ENCODE results near the gene NUAK1. TPM values are rescaled to one million over a fixed set of nuclear protein-coding genes. Genes with fewer than 3 reads are reported as not detected.
A peak's percentile ranks its signal among the peaks of the same experiment; 100 is the strongest.

The NUAK1 gene
- total RNA-seq, 1 experiment from 2014 or later = 10.1 TPM

DNA sequence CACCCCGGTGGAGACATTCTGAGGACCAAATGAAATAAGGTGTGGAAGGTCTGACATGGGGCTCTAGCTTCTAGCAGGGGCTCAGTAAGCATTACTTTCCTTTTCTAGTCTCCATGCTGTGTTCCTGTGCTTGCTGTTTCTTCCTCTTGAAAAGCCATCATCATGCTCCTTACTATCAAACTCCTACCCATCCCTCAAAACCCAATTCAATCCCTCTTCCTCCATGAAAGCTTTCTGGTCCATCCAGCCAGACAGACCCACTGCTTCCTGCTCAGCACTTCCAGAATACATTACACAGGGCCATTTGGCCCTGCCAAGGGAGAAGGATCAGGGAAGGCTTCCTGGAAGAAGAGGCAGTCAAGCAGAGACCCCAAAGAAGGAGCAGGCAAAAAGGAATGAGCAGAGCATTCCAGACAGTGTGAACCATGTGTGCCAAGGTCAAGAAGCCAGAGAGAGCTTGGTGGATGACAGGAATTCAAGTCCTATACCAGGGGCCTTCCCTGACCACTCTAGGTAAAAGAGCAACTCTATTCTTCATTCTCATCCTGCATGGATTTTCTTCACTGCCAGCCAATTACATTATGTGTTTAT is 59.5 kb downstream of the NUAK1 start:
- H3K4ac ChIP-seq (ENCODE audit: low read depth, low read length) = no peak overlapping the region
- H3K18ac ChIP-seq (ENCODE audit: insufficient read length, low read depth, low read length) = no peak overlapping the region
- H4K20me1 ChIP-seq (ENCODE audit: control insufficient read depth, insufficient read depth, insufficient read length) = no peaks in the 10 kb centered on the region
- no peak overlapping the region for H3K14ac ChIP-seq (ENCODE audit: insufficient read depth, low read length)
- H3K27ac ChIP-seq (ENCODE audit: insufficient read length, low read depth, low read length) = no peak overlapping the region
- H3K23me2 ChIP-seq (ENCODE audit: insufficient read length, low read depth, low read length, poor library complexity, severe bottlenecking) = no peaks in the 10 kb centered on the region
- no peaks in the 10 kb centered on the region for H3K27me3 ChIP-seq (ENCODE audit: insufficient read depth, low read length)
- no peaks in the 10 kb centered on the region for H3K9me3 Mint-ChIP-seq
- H2AK5ac ChIP-seq (ENCODE audit: insufficient read length, low read length) = no peak overlapping the region
- H2BK20ac ChIP-seq (ENCODE audit: low read depth, low read length, poor library complexity, severe bottlenecking) = no peak overlapping the region
- H3K36me3 Mint-ChIP-seq (ENCODE audit: insufficient read depth in 1 of 3, low read depth in 3 of 3) = peaks cover 8 to 36% (median 17%) of the 10 kb centered on the region in 3 experiments; a peak in 6 of 7 replicates
- H2BK12ac ChIP-seq (ENCODE audit: insufficient read length, low read depth, low read length) = no peak overlapping the region
- DNase-seq = peak; percentile 11
- H3K9ac ChIP-seq (ENCODE audit: extremely low read depth, insufficient read length, low read length) = no peak overlapping the region
- peaks cover 4% of the 10 kb centered on the region; the same call in 1 of the 2 replicates for H3K4me1 ChIP-seq (ENCODE audit: insufficient read depth, low read length)
- no peak overlapping the region for H4K91ac ChIP-seq (ENCODE audit: insufficient read length, low read depth, low read length)
- no peak overlapping the region for H4K8ac ChIP-seq (replicated peaks; ENCODE audit: insufficient read length, low read depth, low read length)
- H2BK120ac ChIP-seq (ENCODE audit: low read depth, low read length, poor library complexity, severe bottlenecking) = no peak overlapping the region
- H3K4me2 ChIP-seq (ENCODE audit: insufficient read depth, insufficient read length, low read length) = no peak overlapping the region
- H2BK15ac ChIP-seq (ENCODE audit: low read depth, low read length) = no peak overlapping the region
- H3K56ac ChIP-seq (ENCODE audit: insufficient read length, low read depth, low read length) = no peak overlapping the region
- TF ChIP-seq CTCF (conservative IDR thresholded peaks at IDR 0.05) = no peak
- H3T11ph ChIP-seq (ENCODE audit: low read length) = no peak overlapping the region
- H3K4me3 Mint-ChIP-seq = no peak overlapping the region
- no peak overlapping the region for H3K23ac ChIP-seq (ENCODE audit: insufficient read length, low read depth, low read length)
- no CpG with 5 or more reads among the region's 1 CpG for WGBS (ENCODE audit: extremely low coverage, insufficient read length, low lambda C conversion rate)
- no peak overlapping the region for H2AFZ ChIP-seq (ENCODE audit: low read length)
- no peaks in the 10 kb centered on the region for H3K79me2 ChIP-seq (ENCODE audit: insufficient read depth, low read length)
- no peaks in the 10 kb centered on the region for H3K27me3 Mint-ChIP-seq (ENCODE audit: low read depth)
- no peaks in the 10 kb centered on the region for H3K79me1 ChIP-seq (ENCODE audit: insufficient read depth, low read depth, low read length, poor library complexity, severe bottlenecking)
- no peak overlapping the region for H3K27ac Mint-ChIP-seq
- H3K4me1 Mint-ChIP-seq = peaks cover 29 to 32% of the 10 kb centered on the region in 2 experiments
- H3K9me3 ChIP-seq (ENCODE audit: control insufficient read depth, low read depth, low read length) = no peaks in the 10 kb centered on the region
- no peak overlapping the region for H4K5ac ChIP-seq (ENCODE audit: insufficient read length, low read depth, low read length)
- no peak overlapping the region for H2BK5ac ChIP-seq (ENCODE audit: insufficient read length, low read length)

All from H9 (cell line).